Vagina (tissue), 2 donors: ENCODE results near the gene HTR3C.

Experiments used
- CTCF ChIP-seq, 3 experiments: fragments of 450-650 bp in 2 of 3; fragments of 200-600 bp in 1 of 3; sonication (generic) in 1 of 3; IDR thresholded peaks; one replicate each; pipeline ENCODE4 v1.5.1; 2017 to 2019; ENCODE audit warnings: antibody characterized with exemption in 3 of 3, mild to moderate bottlenecking in 2 of 3, moderate library complexity in 2 of 3
- POLR2A ChIP-seq, 2 donors: fragments of 450-650 bp; IDR thresholded peaks; one replicate each; pipeline ENCODE4 v1.6.1; 2017; ENCODE audit warnings: antibody characterized with exemption in 2 of 2, mild to moderate bottlenecking in 2 of 2, moderate library complexity in 2 of 2

GRCh38 chr3:184031187-184031792 lies 21.6 kb upstream of the HTR3C start, which contains the start of gene HTR3D:
- TF ChIP-seq POLR2A (IDR thresholded peaks at IDR 0.05) (no peak), CTCF (IDR thresholded peaks at IDR 0.05) (no peak)
